H1 (cell line): ENCODE data around the gene SLC24A3. TPM values are rescaled to one million over a fixed set of nuclear protein-coding genes. Genes with fewer than 3 reads are reported as not detected.

Source experiments
- CTCF ChIA-PET: fragments of 300-600 bp; sonication (Branson Sonifier 250); formaldehyde crosslinking; loops from one replicate; lab custom pipeline; 2021; ENCODE audit not compliant: partially characterized antibody; lab: Charles Lee
- POLR2A ChIA-PET: fragments of 300-600 bp; sonication (Branson Sonifier 250); formaldehyde crosslinking; loops from one replicate; lab custom pipeline; 2021; ENCODE audit warnings: inconsistent platforms; ENCODE audit not compliant: partially characterized antibody; lab: Charles Lee
- DNase-seq, 2 experiments: peaks; one replicate each; pipeline versions ENCODE4 v3.0.0 to v3.0.0-alpha.2; 2010 to 2022; ENCODE audit warnings: low spot score in 2 of 2, low read depth in 1 of 2, mixed read lengths in 1 of 2
- FAIRE-seq: peaks from 2 replicates; lab custom pipeline; 2011; peaks lifted over from hg19 to GRCh38; lab: Jason Lieb, UNC
- H2AFZ ChIP-seq: 2 replicates; pipeline ENCODE4 v1.8.1; 2012; ENCODE audit warnings: low read length, inconsistent platforms
- H2AK5ac ChIP-seq: 2 replicates; pipeline ENCODE4 v1.6.1; 2013; ENCODE audit warnings: low read depth, low read length
- H2BK120ac ChIP-seq: replicated peaks from 2 replicates; pipeline ENCODE3; 2013; ENCODE audit warnings: low read depth, low read length, inconsistent platforms
- H2BK12ac ChIP-seq: 2 replicates; pipeline ENCODE4 v1.6.1; 2013; ENCODE audit warnings: low read depth, low read length
- H2BK15ac ChIP-seq: 2 replicates; pipeline ENCODE4 v1.6.1; 2013; ENCODE audit warnings: low read length
- H2BK20ac ChIP-seq: 2 replicates; pipeline ENCODE4 v1.6.1; 2013; ENCODE audit warnings: low read length
- H2BK5ac ChIP-seq: 2 replicates; pipeline ENCODE4 v1.6.1; 2013; ENCODE audit warnings: low read depth, low read length
- H3K14ac ChIP-seq: 2 replicates; pipeline ENCODE4 v1.6.1; 2013; ENCODE audit warnings: inconsistent platforms; ENCODE audit not compliant: insufficient read length
- H3K18ac ChIP-seq: 2 replicates; pipeline ENCODE4 v1.6.1; 2013; ENCODE audit warnings: low read length; ENCODE audit errors: extremely low read depth
- H3K23ac ChIP-seq: 2 replicates; pipeline ENCODE4 v1.6.1; 2013; ENCODE audit warnings: inconsistent platforms; ENCODE audit not compliant: insufficient read length
- H3K23me2 ChIP-seq: 2 replicates; pipeline ENCODE4 v1.6.1; 2013; ENCODE audit warnings: low read depth, low read length
- H3K27ac ChIP-seq: 2 replicates; pipeline ENCODE4 v1.6.1; 2011; ENCODE audit warnings: low read depth, low read length, inconsistent platforms
- H3K27me3 ChIP-seq, 4 experiments: replicated peaks in 1 of 4; 1 replicate in 1 of 4; 2 replicates in 3 of 4; pipeline versions ENCODE4 v1.6.1 to v1.8.1; 2011 to 2013; ENCODE audit warnings: low read length in 3 of 4, mild to moderate bottlenecking in 3 of 4, inconsistent platforms in 2 of 4, mixed read lengths in 2 of 4, moderate library complexity in 1 of 4; ENCODE audit not compliant: control insufficient read depth in 3 of 4, insufficient read depth in 3 of 4; ENCODE audit errors: extremely low read depth in 1 of 4
- H3K36me3 ChIP-seq, 4 experiments: 2 replicates each; pipeline versions ENCODE4 v1.6.1 to v1.8.1; 2011 to 2013; ENCODE audit warnings: mild to moderate bottlenecking in 4 of 4, low read length in 3 of 4, moderate library complexity in 2 of 4, control low read depth in 1 of 4, inconsistent platforms in 1 of 4; ENCODE audit not compliant: insufficient read depth in 4 of 4, control insufficient read depth in 2 of 4
- H3K4ac ChIP-seq: replicated peaks from 2 replicates; pipeline ENCODE3; 2013; ENCODE audit warnings: low read length, low read depth, mixed read lengths, inconsistent platforms; ENCODE audit not compliant: insufficient read length
- H3K4me1 ChIP-seq, 4 experiments: replicated peaks in 1 of 4; 1 replicate in 1 of 4; 2 replicates in 3 of 4; pipeline versions ENCODE4 v1.6.1 to v1.8.1; 2011 to 2013; ENCODE audit warnings: low read length in 3 of 4, inconsistent platforms in 2 of 4, mixed read lengths in 1 of 4; ENCODE audit not compliant: insufficient read depth in 4 of 4, control insufficient read depth in 3 of 4
- H3K4me2 ChIP-seq, 2 experiments: 2 replicates each; pipeline versions ENCODE4 v1.6.1 to v1.8.1; 2011 to 2013; ENCODE audit warnings: low read depth in 2 of 2, low read length in 2 of 2, control low read depth in 1 of 2, inconsistent platforms in 1 of 2, mild to moderate bottlenecking in 1 of 2; ENCODE audit not compliant: insufficient read depth in 1 of 2
- H3K4me3 ChIP-seq, 4 experiments: fragments of 200-600, 300-600 bp in 1 of 4; sonication (generic), shearing (Covaris generic), sonication (Bioruptor Twin) in 1 of 4; 2 replicates each; pipeline versions ENCODE4 v1.5.1 to v1.8.1; 2011 to 2016; ENCODE audit warnings: low read length in 4 of 4, low read depth in 3 of 4, control low read depth in 2 of 4, inconsistent platforms in 2 of 4, mild to moderate bottlenecking in 2 of 4, mixed read lengths in 1 of 4, moderate library complexity in 1 of 4; ENCODE audit not compliant: insufficient read depth in 2 of 4; ENCODE audit errors: extremely low read depth in 1 of 4
- H3K56ac ChIP-seq: replicated peaks from 2 replicates; pipeline ENCODE3; 2013; ENCODE audit warnings: low read depth, mild to moderate bottlenecking, mixed read lengths, low read length, inconsistent platforms; ENCODE audit not compliant: insufficient read length
- H3K79me1 ChIP-seq: 2 replicates; pipeline ENCODE4 v1.6.1; 2013; ENCODE audit warnings: low read depth, low read length, control low read depth
- H3K79me2 ChIP-seq, 2 experiments: 2 replicates each; pipeline versions ENCODE4 v1.6.1 to v1.8.1; 2012 to 2013; ENCODE audit warnings: low read length in 2 of 2, mild to moderate bottlenecking in 2 of 2, inconsistent platforms in 1 of 2; ENCODE audit not compliant: insufficient read depth in 2 of 2, control insufficient read depth in 1 of 2
- H3K9ac ChIP-seq, 4 experiments: replicated peaks in 1 of 4; 1 replicate in 1 of 4; 2 replicates in 3 of 4; pipeline versions ENCODE4 v1.6.1 to v1.8.1; 2011 to 2013; ENCODE audit warnings: low read depth in 3 of 4, low read length in 3 of 4, control low read depth in 2 of 4, mild to moderate bottlenecking in 2 of 4, moderate library complexity in 2 of 4, inconsistent platforms in 1 of 4; ENCODE audit errors: extremely low read depth in 1 of 4
- H3K9me3 ChIP-seq, 2 experiments: 2 replicates each; pipeline versions ENCODE4 v1.6.1 to v1.8.1; 2012 to 2013; ENCODE audit warnings: mild to moderate bottlenecking in 2 of 2, moderate library complexity in 2 of 2, control low read depth in 1 of 2, inconsistent platforms in 1 of 2, low read depth in 1 of 2, low read length in 1 of 2, mixed read lengths in 1 of 2; ENCODE audit not compliant: insufficient read depth in 2 of 2
- H4K20me1 ChIP-seq, 2 experiments: replicated peaks in 1 of 2; 2 replicates each; pipeline versions ENCODE3 to v1.8.1; 2011 to 2013; ENCODE audit warnings: inconsistent platforms in 2 of 2, low read length in 2 of 2, mild to moderate bottlenecking in 1 of 2; ENCODE audit not compliant: insufficient read depth in 2 of 2, control insufficient read depth in 1 of 2
- H4K5ac ChIP-seq: 2 replicates; pipeline ENCODE4 v1.6.1; 2013; ENCODE audit warnings: low read length, low read depth, mixed read lengths, inconsistent platforms; ENCODE audit not compliant: insufficient read length
- H4K8ac ChIP-seq: 2 replicates; pipeline ENCODE4 v1.8.0; 2013; ENCODE audit warnings: mild to moderate bottlenecking, moderate library complexity, low read length, inconsistent platforms; ENCODE audit not compliant: insufficient read depth; ENCODE audit errors: extremely low read depth
- H4K91ac ChIP-seq: replicated peaks from 2 replicates; pipeline ENCODE3; 2013; ENCODE audit warnings: low read length, mixed read lengths, inconsistent platforms; ENCODE audit not compliant: insufficient read length
- CHD2 ChIP-seq: IDR thresholded peaks from 2 replicates; pipeline ENCODE4 v1.6.1; 2012; ENCODE audit warnings: low read length, improper control_type of control experiment
- EP300 ChIP-seq, 2 experiments: IDR thresholded peaks; 1 replicate in 1 of 2; 2 replicates in 1 of 2; pipeline ENCODE4 v1.6.1; 2011 to 2012; ENCODE audit warnings: low read depth in 2 of 2, low read length in 2 of 2, mild to moderate bottlenecking in 2 of 2, borderline replicate concordance in 1 of 2, inconsistent platforms in 1 of 2, moderate library complexity in 1 of 2
- EZH2 ChIP-seq: fragments of 200-600 bp; sonication (generic); IDR thresholded peaks from 2 replicates; pipeline ENCODE4 v1.7.1; 2012; ENCODE audit warnings: low read depth, mild to moderate bottlenecking, moderate library complexity, low read length, inconsistent platforms; ENCODE audit not compliant: severe bottlenecking
- FOSL1 ChIP-seq: IDR thresholded peaks from 2 replicates; pipeline ENCODE4 v1.6.1; 2011; ENCODE audit warnings: mild to moderate bottlenecking, low read depth, low read length, moderate library complexity; ENCODE audit not compliant: insufficient read depth
- KDM5A ChIP-seq: fragments of 200-600 bp; IDR thresholded peaks from 2 replicates; pipeline ENCODE4 v1.7.1; 2012; ENCODE audit warnings: mild to moderate bottlenecking, low read length, inconsistent platforms, mixed read lengths
- MAFK ChIP-seq: IDR thresholded peaks from 2 replicates; pipeline ENCODE4 v1.6.1; 2012; ENCODE audit warnings: low read depth, mild to moderate bottlenecking, improper control_type of control experiment, low read length
- RBBP5 ChIP-seq: IDR thresholded peaks from 2 replicates; pipeline ENCODE4 v1.7.1; 2012; ENCODE audit warnings: low read depth, mild to moderate bottlenecking, inconsistent platforms, low read length, moderate library complexity, borderline replicate concordance
- RXRA ChIP-seq: IDR thresholded peaks from 2 replicates; pipeline ENCODE4 v1.6.1; 2011; ENCODE audit warnings: low read depth, mild to moderate bottlenecking, low read length, moderate library complexity; ENCODE audit not compliant: insufficient read depth
- SIRT6 ChIP-seq: IDR thresholded peaks from one replicate; pipeline ENCODE4 v1.7.1; 2012; ENCODE audit warnings: low read length, inconsistent platforms
- SP2 ChIP-seq: IDR thresholded peaks from 2 replicates; pipeline ENCODE4 v1.6.1; 2012; ENCODE audit warnings: mild to moderate bottlenecking, low read length, inconsistent platforms
- TAF1 ChIP-seq: IDR thresholded peaks from 2 replicates; pipeline ENCODE4 v1.6.1; 2011; ENCODE audit warnings: mild to moderate bottlenecking, low read depth, low read length
- YY1 ChIP-seq: IDR thresholded peaks from 2 replicates; pipeline ENCODE4 v1.6.1; 2011; ENCODE audit warnings: low read depth, mild to moderate bottlenecking, low read length
- WGBS, 2 experiments: shearing (Covaris generic) in 1 of 2; methylation state at CpG; one replicate each; pipeline versions ENCODE4 v1.1.6 to v1.1.7; 2013 to 2015; ENCODE audit warnings: low lambda C conversion rate in 2 of 2, mixed read lengths in 2 of 2, inconsistent platforms in 1 of 2, low coverage in 1 of 2, missing lambda C conversion rate in 1 of 2; ENCODE audit not compliant: insufficient replicate concordance in 2 of 2, insufficient coverage in 1 of 2, insufficient read length in 1 of 2; ENCODE audit errors: extremely low coverage in 1 of 2, missing lambda C conversion rate in 1 of 2; 5-methylcytosine and 5-hydroxymethylcytosine counted together
- polyA plus RNA-seq, 7 experiments: library from polyadenylated mRNA; depleted of rRNA in 3 of 7; stranded (reverse) in 5 of 7; unstranded in 2 of 7; fragments of >200 nt in 5 of 7; fragments of 200-250 nt in 2 of 7; gene quantifications; 1 replicate in 5 of 7; 2 replicates in 1 of 7; 4 replicates in 1 of 7; pipeline versions ENCODE4 v1.2.1 to v1.2.3, GENCODE V29; 2011 to 2013; ENCODE audit warnings: missing spikeins in 2 of 7, mixed read lengths in 2 of 7
- total RNA-seq: library from RNA; stranded (reverse); fragmentation: NEBNext Ultra II Directional; extraction: Animal tissue kit (Norgen Biotek cat#: 25700); gene quantifications from 2 replicates; pipeline ENCODE4 v1.2.1, GENCODE V29; 2021
- TF ChIP-seq, protein P1 (sequence below): IDR thresholded peaks from 2 replicates; pipeline ENCODE4 v1.6.1; 2012; ENCODE audit warnings: low read length, inconsistent platforms
- TF ChIP-seq, protein P2 (sequence below): IDR thresholded peaks from 2 replicates; pipeline ENCODE4 v1.6.1; 2012; ENCODE audit warnings: inconsistent platforms

The SLC24A3 gene
- total and polyA plus RNA-seq, 2 of the 8 experiments (the other 6 are each of a cell fraction or from before 2014, with no cell fraction given) = 4.5 to 6.3 TPM

DNA sequence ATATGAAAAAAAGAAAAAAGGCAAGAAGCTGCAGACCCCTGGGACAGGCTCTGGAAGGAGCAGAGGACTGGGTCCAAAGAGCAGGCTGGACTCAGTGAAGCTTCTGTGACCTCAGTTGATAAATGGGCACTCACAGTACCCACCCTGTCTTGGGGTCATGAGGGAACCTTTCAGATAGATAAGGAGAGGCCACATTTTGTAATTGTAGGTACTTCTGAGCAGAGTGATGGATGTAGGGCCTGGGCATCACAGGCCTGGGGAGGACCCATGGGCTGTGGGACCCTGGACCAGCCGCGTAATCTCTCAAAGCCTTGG is 79.3 kb downstream of the SLC24A3 start:
- H3K27me3 ChIP-seq = no peaks in the 10 kb centered on the region
- no peak overlapping the region for H3K27ac ChIP-seq
- H2BK120ac ChIP-seq = no peak overlapping the region
- no peak overlapping the region for H3K4ac ChIP-seq
- no peaks in the 10 kb centered on the region for H3K23me2 ChIP-seq
- no peak overlapping the region for H3K4me2 ChIP-seq
- no peaks in the 10 kb centered on the region for H3K79me1 ChIP-seq
- H2BK12ac ChIP-seq = no peak overlapping the region
- no peak overlapping the region for H3K23ac ChIP-seq
- H3K14ac ChIP-seq = no peak overlapping the region
- no peaks in the 10 kb centered on the region for H3K4me1 ChIP-seq
- no peak overlapping the region for H3K4me3 ChIP-seq
- H4K20me1 ChIP-seq = no peaks in the 10 kb centered on the region
- H2AK5ac ChIP-seq = no peak overlapping the region
- no peaks in the 10 kb centered on the region for H3K79me2 ChIP-seq
- no peak overlapping the region for H2BK20ac ChIP-seq
- no peaks in the 10 kb centered on the region for H3K36me3 ChIP-seq
- no peak overlapping the region for H2AFZ ChIP-seq
- no peak overlapping the region for H3K9ac ChIP-seq
- no peak for DNase-seq
- H3K18ac ChIP-seq = no peak overlapping the region
- WGBS, 2 experiments = 100% methylated on average over 2 of the region's 2 CpGs; no CpG with 5 or more reads in 1 of the 2 experiments
- POLR2A ChIA-PET = no interaction called here
- H3K9me3 ChIP-seq = no peaks in the 10 kb centered on the region
- H2BK5ac ChIP-seq = no peak overlapping the region
- FAIRE-seq = no peak
- H4K8ac ChIP-seq = no peak overlapping the region
- CTCF ChIA-PET = interaction anchor here (1.1 kb wide), 1 partner anchor 292 kb away, joined by 3 read pairs; no protein-coding TSS in a partner anchor
- no peak overlapping the region for H4K5ac ChIP-seq
- no peak overlapping the region for H2BK15ac ChIP-seq
- no peak overlapping the region for H4K91ac ChIP-seq
- no peak overlapping the region for H3K56ac ChIP-seq
- TF ChIP-seq TAF1 (no peak), RXRA (no peak), EP300 (IDR thresholded peaks at IDR 0.05; ENCODE audit: borderline replicate concordance in 1 of 2, low read depth in 2 of 2, low read length in 2 of 2) (no peak), MAFK (no peak), FOSL1 (no peak), CHD2 (no peak), YY1 (no peak), KDM5A (no peak), RBBP5 (no peak), EZH2 (no peak), SIRT6 (no peak), SP2 (no peak)
- TF ChIP-seq, protein P1, sequence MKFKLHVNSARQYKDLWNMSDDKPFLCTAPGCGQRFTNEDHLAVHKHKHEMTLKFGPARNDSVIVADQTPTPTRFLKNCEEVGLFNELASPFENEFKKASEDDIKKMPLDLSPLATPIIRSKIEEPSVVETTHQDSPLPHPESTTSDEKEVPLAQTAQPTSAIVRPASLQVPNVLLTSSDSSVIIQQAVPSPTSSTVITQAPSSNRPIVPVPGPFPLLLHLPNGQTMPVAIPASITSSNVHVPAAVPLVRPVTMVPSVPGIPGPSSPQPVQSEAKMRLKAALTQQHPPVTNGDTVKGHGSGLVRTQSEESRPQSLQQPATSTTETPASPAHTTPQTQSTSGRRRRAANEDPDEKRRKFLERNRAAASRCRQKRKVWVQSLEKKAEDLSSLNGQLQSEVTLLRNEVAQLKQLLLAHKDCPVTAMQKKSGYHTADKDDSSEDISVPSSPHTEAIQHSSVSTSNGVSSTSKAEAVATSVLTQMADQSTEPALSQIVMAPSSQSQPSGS = no peak
- TF ChIP-seq, protein P2, sequence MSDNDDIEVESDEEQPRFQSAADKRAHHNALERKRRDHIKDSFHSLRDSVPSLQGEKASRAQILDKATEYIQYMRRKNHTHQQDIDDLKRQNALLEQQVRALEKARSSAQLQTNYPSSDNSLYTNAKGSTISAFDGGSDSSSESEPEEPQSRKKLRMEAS = no peak
